Esophagus squamous epithelium (tissue), 5 donors: ENCODE results near the gene COL8A1. TPM values are rescaled to one million over a fixed set of nuclear protein-coding genes. Genes with fewer than 3 reads are reported as not detected.

Experiments
- DNase-seq: peaks from one replicate; lab custom pipeline; 2025; lab: John Stamatoyannopoulos, UW
- H3K27ac ChIP-seq, 4 donors: fragments of 200-600 bp; sonication (generic); one replicate each; pipeline ENCODE4 v1.5.1; 2016 to 2019; ENCODE audit warnings: mild to moderate bottlenecking in 1 of 4
- H3K27me3 ChIP-seq, 4 donors: fragments of 200-600 bp; sonication (generic); 1 replicate in 3 of 4; 2 replicates in 1 of 4; pipeline versions ENCODE4 v1.5.1 to v1.6.0; 2017 to 2021; ENCODE audit warnings: antibody characterized with exemption in 1 of 4
- H3K36me3 ChIP-seq, 3 donors: fragments of 200-600 bp; sonication (generic); one replicate each; pipeline ENCODE4 v1.5.1; 2016 to 2019
- H3K4me1 ChIP-seq, 3 donors: fragments of 200-600 bp; sonication (generic); one replicate each; pipeline ENCODE4 v1.5.1; 2017 to 2019
- H3K4me3 ChIP-seq, 4 donors: fragments of 200-600 bp; sonication (generic); 1 replicate in 3 of 4; 2 replicates in 1 of 4; pipeline ENCODE4 v1.5.1; 2016 to 2019; ENCODE audit warnings: mild to moderate bottlenecking in 2 of 4, moderate library complexity in 1 of 4
- H3K9me3 ChIP-seq, 3 donors: fragments of 200-600 bp; sonication (generic); one replicate each; pipeline ENCODE4 v1.5.1; 2016 to 2019
- POLR2A ChIP-seq, 4 donors: fragments of 450-650 bp; IDR thresholded peaks; one replicate each; pipeline ENCODE4 v1.6.1; 2017; ENCODE audit warnings: antibody characterized with exemption in 4 of 4, mild to moderate bottlenecking in 4 of 4, moderate library complexity in 3 of 4
- WGBS, 2 donors: methylation state at CpG; one replicate each; pipeline ENCODE4 v1.1.5; 2018; 5-methylcytosine and 5-hydroxymethylcytosine counted together
- intact Hi-C: fragments of 100-400 bp; cut with DNase I; formaldehyde crosslinking; loops from one replicate; pipeline ENCODE4 v1.15.0; 2022
- total RNA-seq, 4 donors: library from RNA; depleted of rRNA; stranded (reverse); fragments of >200 nt; gene quantifications; one replicate each; pipeline ENCODE4 v1.1.0, GENCODE V29; 2016
- TF ChIP-seq, protein P1 (sequence below), 6 experiments: fragments of 450-650 bp in 4 of 6; fragments of 200-600 bp in 2 of 6; sonication (generic) in 2 of 6; IDR thresholded peaks; one replicate each; pipeline ENCODE4 v1.5.1; 2016 to 2019; ENCODE audit warnings: antibody characterized with exemption in 6 of 6, mild to moderate bottlenecking in 4 of 6, moderate library complexity in 4 of 6
- donor health status: DM: yes; HTN: yes; CAD: no.

The COL8A1 gene
- total RNA-seq, 4 donors from 2014 or later = 2.3 to 15.6 (median 5.0) TPM

- no peak overlapping the region for H3K4me3 ChIP-seq
- no peak overlapping the region for H3K27ac ChIP-seq
- H3K36me3 ChIP-seq = no peaks in the 10 kb centered on the region
- intact Hi-C loops = no loop called here
- H3K4me1 ChIP-seq = no peaks in the 10 kb centered on the region
- TF ChIP-seq, protein P1, sequence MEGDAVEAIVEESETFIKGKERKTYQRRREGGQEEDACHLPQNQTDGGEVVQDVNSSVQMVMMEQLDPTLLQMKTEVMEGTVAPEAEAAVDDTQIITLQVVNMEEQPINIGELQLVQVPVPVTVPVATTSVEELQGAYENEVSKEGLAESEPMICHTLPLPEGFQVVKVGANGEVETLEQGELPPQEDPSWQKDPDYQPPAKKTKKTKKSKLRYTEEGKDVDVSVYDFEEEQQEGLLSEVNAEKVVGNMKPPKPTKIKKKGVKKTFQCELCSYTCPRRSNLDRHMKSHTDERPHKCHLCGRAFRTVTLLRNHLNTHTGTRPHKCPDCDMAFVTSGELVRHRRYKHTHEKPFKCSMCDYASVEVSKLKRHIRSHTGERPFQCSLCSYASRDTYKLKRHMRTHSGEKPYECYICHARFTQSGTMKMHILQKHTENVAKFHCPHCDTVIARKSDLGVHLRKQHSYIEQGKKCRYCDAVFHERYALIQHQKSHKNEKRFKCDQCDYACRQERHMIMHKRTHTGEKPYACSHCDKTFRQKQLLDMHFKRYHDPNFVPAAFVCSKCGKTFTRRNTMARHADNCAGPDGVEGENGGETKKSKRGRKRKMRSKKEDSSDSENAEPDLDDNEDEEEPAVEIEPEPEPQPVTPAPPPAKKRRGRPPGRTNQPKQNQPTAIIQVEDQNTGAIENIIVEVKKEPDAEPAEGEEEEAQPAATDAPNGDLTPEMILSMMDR (IDR thresholded peaks at IDR 0.05) = no peak
- TF ChIP-seq POLR2A (IDR thresholded peaks at IDR 0.05) = no peak
- WGBS, 2 donors = 68 to 73% methylated on average over 2 of the region's 2 CpGs
- no peaks in the 10 kb centered on the region for H3K9me3 ChIP-seq
- no peak for DNase-seq
- no peaks in the 10 kb centered on the region for H3K27me3 ChIP-seq
Measured at GRCh38 chr3:99625237-99625622, 13.2 kb upstream of the COL8A1 start.

GRCh38 chr3:99625643-99626416, 12.6 kb upstream of the COL8A1 start:
- DNase-seq = no peak
- Histone ChIP-seq H3K4me3 (no peak overlapping the region), H3K27me3 (no peaks in the 10 kb centered on the region), H3K9me3 (no peaks in the 10 kb centered on the region), H3K4me1 (no peaks in the 10 kb centered on the region), H3K36me3 (no peaks in the 10 kb centered on the region), H3K27ac (no peak overlapping the region)
- intact Hi-C loops = no loop called here
- TF ChIP-seq POLR2A (IDR thresholded peaks at IDR 0.05) = no peak
- TF ChIP-seq, protein P1 (IDR thresholded peaks at IDR 0.05) = no peak
- WGBS, 2 donors = 47 to 59% methylated on average over 4 of the region's 4 CpGs

GRCh38 chr3:99626417-99626788, 12.0 kb upstream of the COL8A1 start:
- WGBS, 2 donors = 44 to 52% methylated on average over 1 of the region's 1 CpG

GRCh38 chr3:99627062-99627826, 11.2 kb upstream of the COL8A1 start:
- Histone ChIP-seq H3K27me3 (no peaks in the 10 kb centered on the region), H3K4me3 (no peak overlapping the region), H3K27ac (no peak overlapping the region), H3K9me3 (no peaks in the 10 kb centered on the region), H3K4me1 (no peaks in the 10 kb centered on the region), H3K36me3 (no peaks in the 10 kb centered on the region)
- DNase-seq = no peak
- no peak for TF ChIP-seq POLR2A (IDR thresholded peaks at IDR 0.05)
- TF ChIP-seq, protein P1 (IDR thresholded peaks at IDR 0.05) = no peak
- 65 to 67% methylated on average over 4 of the region's 4 CpGs for WGBS, 2 donors
- intact Hi-C loops = no loop called here

More at GRCh38 chr3:99626417-99626788, 12.0 kb upstream of the COL8A1 start:
- Histone ChIP-seq H3K4me1 (no peaks in the 10 kb centered on the region), H3K27me3 (no peaks in the 10 kb centered on the region), H3K27ac (no peak overlapping the region), H3K9me3 (no peaks in the 10 kb centered on the region), H3K4me3 (no peak overlapping the region), H3K36me3 (no peaks in the 10 kb centered on the region)
- DNase-seq = no peak
- intact Hi-C loops = no loop called here
- TF ChIP-seq POLR2A (IDR thresholded peaks at IDR 0.05) = no peak
- TF ChIP-seq, protein P1 (IDR thresholded peaks at IDR 0.05) = no peak

DNA sequence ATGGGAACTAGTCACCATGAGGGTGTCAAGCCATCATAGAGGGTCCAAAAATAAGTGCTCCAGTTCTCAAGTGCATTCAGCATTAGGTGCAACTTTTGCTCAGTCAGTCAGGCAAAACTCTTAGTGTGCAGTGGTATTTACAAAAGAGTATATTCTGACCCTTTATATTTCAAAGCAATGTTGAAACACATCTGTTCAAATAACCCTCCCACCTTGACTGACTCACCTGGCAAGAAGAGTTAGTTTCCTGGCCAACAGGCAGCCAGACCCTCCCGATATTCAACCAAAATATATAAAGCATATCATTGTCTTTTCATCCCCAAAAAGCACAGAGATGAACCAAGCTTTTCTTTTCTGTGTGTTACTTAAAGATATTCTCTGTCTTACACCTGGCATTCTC, 7.6 kb upstream of the COL8A1 start:
- no peak overlapping the region for H3K27ac ChIP-seq
- no peak overlapping the region for H3K4me3 ChIP-seq
- H3K27me3 ChIP-seq = no peaks in the 10 kb centered on the region
- H3K36me3 ChIP-seq = no peaks in the 10 kb centered on the region
- TF ChIP-seq POLR2A (IDR thresholded peaks at IDR 0.05) = no peak
- TF ChIP-seq, protein P1 (IDR thresholded peaks at IDR 0.05) = no peak
- H3K4me1 ChIP-seq = no peaks in the 10 kb centered on the region
- 27 to 32% methylated on average over 1 of the region's 1 CpG for WGBS, 2 donors
- no peak for DNase-seq
- H3K9me3 ChIP-seq = no peaks in the 10 kb centered on the region
- intact Hi-C loops = no loop called here
